8988T (cell line): ENCODE data around the gene RBPJ.

Experiments used
- DNase-seq: peaks from one replicate; pipeline ENCODE4 v3.0.0; 2011

Gene RBPJ

DNA sequence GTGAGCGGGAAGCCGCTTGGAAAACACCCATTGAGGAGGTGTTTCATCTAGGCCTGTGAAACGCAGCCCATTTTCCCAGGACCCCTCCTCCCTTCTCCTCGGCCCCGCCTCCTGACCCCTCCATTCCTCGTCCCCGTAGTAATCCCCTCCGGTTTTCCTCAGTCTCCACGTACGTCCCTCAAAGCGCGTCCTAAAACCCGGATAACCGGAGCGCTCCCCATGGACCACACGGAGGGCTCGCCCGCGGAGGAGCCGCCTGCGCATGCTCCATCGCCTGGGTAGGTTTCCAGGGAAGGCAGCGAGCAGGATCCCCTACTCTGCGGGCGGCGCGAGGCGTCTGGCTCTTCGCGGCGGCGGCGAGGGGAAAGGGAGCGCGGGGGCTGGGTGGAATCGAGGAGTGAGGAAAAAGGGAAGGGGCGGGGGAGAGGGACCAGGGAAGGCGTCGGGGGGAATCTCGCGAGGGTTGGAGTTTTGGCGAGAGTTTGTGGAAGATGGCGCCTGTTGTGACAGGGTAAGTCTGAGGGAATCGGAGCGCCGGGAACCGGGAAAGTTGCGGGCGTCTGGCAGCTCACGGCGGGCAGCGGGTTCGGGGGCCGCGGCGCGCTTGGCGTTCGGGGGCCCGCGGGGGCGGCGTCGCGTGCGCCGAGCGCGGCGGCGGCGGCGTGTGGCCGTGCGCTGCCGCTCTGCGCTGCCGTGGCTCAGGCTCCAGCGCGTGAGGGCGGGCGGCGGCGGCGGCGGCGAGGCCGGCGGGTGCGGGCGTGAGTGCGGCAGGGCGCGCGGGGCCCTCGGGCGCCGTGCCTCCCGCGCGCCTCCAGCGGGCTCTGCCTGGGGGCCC is at the start of gene RBPJ:
TSS of gene RBPJ (plus strand) at position 477 of the 835 bp plus-strand sequence. CDS start at position 492, 15 bp downstream.
- peak; percentile 86 for DNase-seq

DNA sequence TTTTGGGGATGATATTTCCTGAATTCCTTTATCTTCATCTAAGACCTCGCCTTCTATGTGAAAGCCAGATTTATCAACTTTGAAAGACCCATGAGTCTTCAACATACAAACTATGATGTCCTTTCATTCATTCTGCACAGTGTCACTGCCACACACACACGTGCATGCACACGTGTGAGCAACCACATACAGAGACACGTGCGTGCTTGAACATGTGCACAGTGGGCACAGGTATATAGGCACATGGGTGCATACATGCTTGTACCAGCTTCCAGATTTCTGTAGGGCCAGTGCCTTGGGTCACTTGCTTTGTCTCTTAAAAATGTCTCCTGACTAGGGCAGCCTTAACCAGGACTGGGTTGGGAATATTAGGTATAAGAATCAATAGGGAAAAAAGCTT is 49.1 kb upstream of the RBPJ start:
- no peak for DNase-seq

GRCh38 chr4:26272654-26273615 is 47.9 kb upstream of the RBPJ start:
- no peak for DNase-seq

GRCh38 chr4:26273616-26273980 is 47.2 kb upstream of the RBPJ start:
- no peak for DNase-seq

GRCh38 chr4:26275281-26275680 is 45.5 kb upstream of the RBPJ start:
- no peak for DNase-seq

GRCh38 chr4:26279446-26279845 is 41.4 kb upstream of the RBPJ start:
- DNase-seq = no peak

- DNase-seq = no peak
Measured at GRCh38 chr4:26281881-26282280, 38.9 kb upstream of the RBPJ start.

- DNase-seq = no peak
Measured at GRCh38 chr4:26284536-26284935, 36.3 kb upstream of the RBPJ start.

- DNase-seq = no peak
Measured at GRCh38 chr4:26285272-26285671, 35.5 kb upstream of the RBPJ start.

DNA sequence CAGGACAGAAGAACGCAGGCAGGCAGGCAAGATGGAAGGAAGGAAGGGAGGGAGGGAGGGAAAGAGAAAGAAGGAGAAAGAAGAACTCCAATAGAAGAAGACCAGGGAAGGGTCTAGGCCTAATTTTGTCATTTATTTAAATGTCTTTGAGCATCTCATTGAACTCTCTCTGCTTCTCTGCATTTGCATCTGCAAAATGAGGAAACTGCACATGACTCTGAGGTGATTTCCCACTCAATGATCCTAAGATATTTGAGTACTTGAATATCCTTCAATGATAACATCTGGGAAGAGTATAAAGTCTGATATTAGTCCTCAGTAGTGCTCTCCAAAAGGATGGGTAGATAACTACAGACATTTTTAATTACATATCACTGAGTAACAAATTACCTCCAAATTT is 33.1 kb upstream of the RBPJ start:
- no peak for DNase-seq

DNA sequence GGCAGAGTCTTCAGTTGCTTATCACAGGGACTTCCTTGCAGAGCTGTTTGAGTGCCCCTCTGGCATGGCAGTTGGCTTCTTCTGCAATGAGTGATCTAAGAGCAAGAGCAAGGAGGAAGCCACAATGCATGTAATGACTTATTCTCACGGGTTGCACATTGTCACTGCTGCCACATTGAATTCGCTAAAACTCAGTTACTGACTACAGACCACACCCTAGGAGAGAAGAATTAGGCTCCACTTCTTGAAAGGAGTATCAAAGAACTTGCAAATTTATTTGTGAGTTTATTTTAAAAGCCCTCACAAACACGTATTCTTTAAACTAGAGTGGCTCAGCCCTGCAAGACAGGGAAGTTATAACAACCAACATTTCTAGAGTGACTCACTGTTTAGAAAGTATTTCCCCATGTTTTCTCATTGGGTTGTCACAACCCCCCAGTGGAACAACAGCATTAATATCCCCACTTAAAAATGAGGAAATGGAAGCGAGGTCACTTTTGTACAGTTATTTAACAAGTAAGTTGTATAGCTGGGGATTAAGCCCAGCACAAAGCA is 32.4 kb upstream of the RBPJ start:
- DNase-seq = no peak

DNA sequence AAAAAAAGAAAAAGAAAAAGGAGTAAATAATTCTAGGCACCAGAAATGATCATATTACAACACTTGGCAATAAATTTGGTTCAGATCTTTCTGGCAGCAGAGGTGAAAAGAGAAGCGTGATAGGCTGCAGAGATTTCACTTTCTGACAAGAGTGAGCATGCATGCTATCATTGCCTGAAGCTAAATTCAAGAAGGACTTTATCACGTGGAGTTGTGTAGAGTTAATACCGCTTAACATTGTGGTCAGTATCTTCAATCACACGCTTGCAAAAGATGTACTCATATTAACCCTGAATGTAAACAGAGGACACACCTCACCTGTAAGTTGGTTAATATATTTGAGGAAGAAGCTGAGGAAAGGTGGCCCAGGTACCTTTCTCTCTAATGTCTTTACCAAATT is 31.4 kb upstream of the RBPJ start:
- DNase-seq = no peak

DNA sequence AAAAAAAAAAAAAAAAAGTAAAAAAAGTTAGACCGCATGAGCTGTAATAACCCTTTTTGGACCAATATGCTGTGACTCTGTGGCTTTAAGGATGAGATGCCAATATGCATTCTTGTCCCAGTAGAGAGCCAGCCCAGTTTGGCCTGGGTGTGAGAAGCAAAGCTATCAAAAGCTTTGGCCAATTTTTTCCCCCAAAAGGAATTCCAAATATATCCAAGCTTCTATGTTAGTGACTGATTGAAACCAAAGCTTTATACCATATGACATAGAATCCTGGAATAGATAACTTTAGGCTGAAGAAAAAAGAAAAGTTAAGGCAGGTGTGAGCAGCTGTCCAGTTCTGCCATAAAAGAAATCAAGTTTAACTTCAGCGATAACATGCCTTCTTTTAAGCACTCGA is 30.5 kb upstream of the RBPJ start:
- DNase-seq = no peak

DNA sequence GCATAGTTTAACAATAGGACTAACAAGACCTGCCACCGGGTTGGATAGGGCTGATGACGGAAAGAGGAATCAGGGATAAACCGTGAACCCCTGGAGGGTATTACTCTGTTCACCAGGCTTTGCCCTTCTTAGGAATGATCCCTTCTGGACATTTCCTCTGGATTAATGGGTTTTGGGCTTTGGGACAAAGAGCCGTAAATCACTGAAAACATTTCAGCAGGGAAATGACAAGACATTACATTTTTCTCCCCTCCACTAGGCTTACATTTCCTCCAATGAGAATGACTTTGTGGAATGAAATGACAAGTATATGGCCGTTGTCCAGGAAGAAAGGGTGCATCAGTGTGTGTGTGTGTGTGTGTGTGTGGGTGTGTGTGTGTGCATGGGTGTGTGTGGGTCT is 25.9 kb upstream of the RBPJ start:
- no peak for DNase-seq

DNA sequence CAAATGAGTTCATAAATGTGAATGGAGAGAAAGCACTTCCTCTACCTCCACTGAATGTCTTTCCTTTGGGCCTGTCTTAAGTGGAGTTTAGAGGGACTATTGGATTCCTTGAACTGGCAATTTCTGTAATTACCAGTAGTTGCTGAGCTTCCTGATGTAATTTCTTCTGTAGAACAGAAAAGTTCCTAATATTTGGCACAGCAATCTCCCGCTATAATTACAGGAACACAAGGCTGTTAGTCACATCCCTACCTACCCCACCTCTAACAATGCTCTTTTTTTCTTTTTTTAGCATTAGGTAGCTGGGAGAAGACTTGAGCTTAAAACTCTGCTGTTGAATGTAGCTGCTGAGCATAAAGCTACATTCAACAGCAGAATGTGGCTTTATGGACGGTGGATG is 24.8 kb upstream of the RBPJ start:
- no peak for DNase-seq

GRCh38 chr4:26296514-26296913 is 24.3 kb upstream of the RBPJ start:
- DNase-seq = no peak

GRCh38 chr4:26297219-26297618 is 23.6 kb upstream of the RBPJ start:
- no peak for DNase-seq

GRCh38 chr4:26298198-26298947 is 22.4 kb upstream of the RBPJ start:
- no peak for DNase-seq

GRCh38 chr4:26299254-26299882 is 21.4 kb upstream of the RBPJ start:
- no peak for DNase-seq

DNA sequence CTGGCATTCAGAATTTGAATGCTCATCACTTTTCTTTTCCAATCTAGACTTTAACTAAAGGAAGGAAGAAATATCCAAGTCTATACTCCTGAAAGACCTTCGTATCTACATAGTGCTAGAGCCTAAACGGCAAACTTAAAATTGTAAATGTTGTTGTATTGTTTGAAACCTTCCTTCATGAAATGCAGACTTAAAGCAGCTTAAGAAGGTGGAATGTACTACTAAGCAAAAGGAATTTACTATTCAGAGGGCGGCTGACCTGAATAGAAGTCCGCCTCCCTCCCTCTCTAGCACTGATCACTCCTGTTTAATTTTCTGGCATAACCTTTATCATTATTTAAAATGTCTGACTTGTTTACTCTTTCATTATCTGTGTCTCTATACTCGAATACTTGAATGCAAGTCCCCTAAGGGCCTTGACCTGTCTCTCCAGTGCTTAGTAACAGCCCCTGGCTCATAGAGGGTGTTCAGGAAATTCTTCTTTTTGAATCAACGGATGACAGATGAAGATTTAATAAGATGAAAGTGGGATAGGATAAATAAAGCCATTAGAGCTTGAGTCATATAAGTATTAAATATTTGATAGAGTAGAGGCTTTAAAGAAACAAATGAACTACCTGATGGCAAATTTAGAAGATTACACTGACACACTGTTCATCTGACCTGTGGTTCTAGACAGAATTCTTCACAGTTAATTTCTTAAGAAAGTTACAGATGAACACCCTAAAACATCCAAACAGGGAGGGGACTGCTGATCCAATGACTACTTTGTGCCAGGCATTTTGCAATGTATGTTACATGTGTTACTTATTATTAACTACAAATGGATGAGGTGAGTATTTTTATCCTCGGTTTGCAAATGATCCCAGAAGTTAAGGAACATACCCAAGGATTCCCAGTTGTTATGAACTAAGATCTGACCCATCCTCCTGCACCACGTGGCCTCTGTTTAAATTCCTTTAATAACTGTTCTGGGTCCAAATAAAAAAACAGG is 20.2 kb upstream of the RBPJ start:
- no peak for DNase-seq
